ENCODE measurements around the gene BSDC1.
"Not testable (repeated sequence)": the region's sequence is repeated elsewhere in the genome, so short reads cannot be mapped to it uniquely, and the experiment has no call there.

The BSDC1 gene, protein sequence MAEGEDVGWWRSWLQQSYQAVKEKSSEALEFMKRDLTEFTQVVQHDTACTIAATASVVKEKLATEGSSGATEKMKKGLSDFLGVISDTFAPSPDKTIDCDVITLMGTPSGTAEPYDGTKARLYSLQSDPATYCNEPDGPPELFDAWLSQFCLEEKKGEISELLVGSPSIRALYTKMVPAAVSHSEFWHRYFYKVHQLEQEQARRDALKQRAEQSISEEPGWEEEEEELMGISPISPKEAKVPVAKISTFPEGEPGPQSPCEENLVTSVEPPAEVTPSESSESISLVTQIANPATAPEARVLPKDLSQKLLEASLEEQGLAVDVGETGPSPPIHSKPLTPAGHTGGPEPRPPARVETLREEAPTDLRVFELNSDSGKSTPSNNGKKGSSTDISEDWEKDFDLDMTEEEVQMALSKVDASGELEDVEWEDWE

DNA sequence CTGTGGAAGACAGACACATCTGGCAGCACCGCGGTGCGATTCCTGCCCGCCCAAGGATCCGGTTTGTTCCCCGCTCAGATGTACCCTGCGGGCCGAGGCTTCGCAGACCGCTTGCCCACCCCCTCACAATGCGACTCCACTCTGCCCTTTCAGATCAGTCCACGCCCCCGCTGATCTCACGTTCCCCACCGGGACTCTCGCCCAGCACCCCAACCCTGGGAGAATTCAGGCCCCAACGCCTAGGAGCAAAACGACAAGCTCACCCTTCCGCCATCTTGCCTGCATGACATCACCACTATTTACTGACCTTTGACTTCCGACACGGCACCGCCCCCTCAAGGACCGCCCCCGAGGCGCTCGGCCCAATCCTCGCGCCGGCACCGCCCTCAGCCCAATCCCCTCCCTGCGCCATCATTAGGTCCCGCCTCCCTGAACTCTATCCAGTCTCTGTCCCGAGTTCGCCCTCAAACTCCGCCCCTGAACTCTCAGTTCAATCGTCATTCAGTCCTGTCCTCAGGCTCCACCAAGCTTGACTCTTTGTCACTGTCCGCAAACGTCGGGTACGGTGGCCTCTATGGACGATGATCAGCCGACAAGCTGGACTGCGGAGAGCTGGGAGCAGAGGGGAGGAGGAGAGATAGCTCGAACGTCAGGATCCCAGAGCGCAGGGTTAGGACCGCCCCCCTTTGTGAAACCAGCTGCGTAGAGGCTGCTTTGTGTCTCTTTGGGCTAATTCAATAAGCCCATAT is at the start of gene BSDC1:
TSS of gene BSDC1 (minus strand) at position 301 of the 749 bp plus-strand sequence. CDS start at position 274, 27 bp downstream.
- DNase-seq (ENCODE audit: low read depth in 3 of 3): peak; percentile 97 to 98 (median 97)

- DNase-seq (ENCODE audit: low read depth in 3 of 3): not testable (repeated sequence)
Measured at GRCh38 chr1:32441467-32441866, 47.2 kb upstream of the BSDC1 start.

GRCh38 chr1:32438777-32439176 is 44.5 kb upstream of the BSDC1 start:
- DNase-seq (ENCODE audit: low read depth in 3 of 3): not testable (repeated sequence)

DNA sequence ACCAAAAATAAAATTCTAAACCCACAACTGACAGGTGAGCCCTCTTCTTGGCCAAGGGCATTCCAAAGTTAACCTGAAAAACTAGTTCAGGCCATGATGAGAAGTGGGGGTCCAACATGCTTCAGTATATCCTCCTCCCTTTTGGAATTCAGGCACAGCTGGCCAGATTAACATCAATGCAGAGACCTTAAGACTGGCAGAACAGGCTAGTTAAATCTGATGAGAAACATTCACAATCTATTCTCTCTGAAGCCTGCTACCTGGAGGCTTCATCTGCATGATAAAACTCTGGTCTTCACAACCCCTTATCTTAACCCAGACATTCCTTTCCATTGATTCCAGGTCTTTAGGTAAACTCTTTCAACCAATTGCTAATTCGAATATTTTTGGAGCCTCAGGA is 43.9 kb upstream of the BSDC1 start:
- no peak for DNase-seq (ENCODE audit: low read depth in 3 of 3)

DNA sequence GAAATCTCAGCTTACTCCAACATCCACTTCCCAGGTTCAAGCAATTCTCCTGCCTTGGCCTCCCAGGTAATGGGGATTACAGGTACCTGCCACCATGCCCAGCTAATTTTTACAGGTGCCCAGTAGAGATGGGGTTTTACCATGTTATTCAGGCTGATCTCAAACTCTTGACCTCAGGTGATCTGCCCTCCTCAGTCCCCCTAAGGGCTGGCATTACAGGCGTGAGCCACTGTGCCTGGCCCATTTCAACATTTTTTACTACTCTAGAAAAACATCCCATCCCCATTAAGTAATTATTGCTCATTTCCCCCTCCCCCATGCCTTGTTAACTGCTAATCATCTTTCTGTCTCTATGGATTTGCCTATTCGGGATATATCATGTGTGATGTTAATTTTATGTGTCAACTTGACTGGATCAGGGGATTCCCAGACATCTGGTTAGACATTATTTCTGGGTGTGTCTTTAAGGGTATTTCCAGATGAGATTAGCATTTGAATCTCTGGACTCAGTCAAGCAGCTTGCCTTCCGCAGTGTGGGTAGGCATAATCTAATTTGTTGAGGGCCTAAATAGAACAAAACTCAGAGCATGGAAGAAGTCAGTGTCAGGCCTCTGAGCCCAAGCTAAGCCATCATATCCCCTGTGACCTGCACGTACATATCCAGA is 37.6 kb upstream of the BSDC1 start:
- DNase-seq (ENCODE audit: low read depth in 3 of 3): no peak

DNA sequence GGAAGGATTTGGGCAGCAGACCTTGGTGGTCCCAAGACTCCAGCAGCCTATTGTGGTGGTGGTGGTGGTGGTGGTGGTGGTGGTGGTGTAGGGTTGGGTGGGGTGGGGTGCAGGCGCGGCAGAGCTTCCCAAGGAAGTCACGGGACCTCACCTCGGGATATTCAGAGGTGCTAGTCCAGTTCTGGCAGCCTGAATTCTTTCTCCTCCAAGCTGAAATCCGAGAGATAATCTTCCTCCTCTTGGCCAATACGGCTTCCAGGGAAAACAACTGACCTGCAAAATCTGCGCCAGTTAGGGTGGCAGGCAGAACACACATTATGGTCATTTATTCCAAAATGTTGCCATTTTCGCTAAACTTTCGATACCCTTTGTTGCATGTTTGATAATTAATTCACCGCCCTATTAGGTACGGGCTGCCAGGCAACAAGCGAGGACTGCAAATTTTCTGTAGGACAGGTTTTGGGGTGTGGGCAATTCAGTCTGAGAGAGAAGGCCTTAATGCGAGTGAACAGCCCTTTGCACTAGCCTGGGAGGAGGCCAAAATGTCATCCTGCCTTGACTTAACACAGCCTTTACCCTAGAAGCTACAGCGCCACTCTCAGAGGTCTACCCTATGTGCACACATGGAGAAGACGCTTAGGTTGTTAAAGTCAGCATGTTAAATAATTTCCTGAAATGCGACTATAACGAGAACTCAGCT is 33.2 kb upstream of the BSDC1 start:
- DNase-seq (ENCODE audit: low read depth in 3 of 3): no peak

- DNase-seq (ENCODE audit: low read depth in 3 of 3): no peak
Measured at GRCh38 chr1:32426489-32427255, 32.4 kb upstream of the BSDC1 start.

DNA sequence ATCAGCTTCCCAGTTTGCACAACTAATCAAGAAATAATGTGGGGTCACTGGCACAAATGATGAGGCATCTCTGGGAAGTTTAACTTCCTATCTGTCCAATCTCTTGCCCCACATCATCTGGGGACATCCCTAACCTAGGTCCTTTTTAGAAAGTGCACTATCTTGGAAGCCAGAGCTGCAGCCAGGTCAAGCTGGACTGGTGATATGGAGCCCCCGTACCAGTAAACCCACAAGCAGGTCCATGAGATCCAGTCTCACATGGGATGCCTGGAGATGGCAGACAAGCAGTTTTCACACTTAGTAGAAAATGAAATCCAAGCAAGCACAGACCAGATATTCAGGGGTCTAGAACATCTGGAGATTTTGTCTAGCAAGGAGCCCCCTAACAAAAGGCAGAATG is 27.5 kb upstream of the BSDC1 start:
- no peak for DNase-seq (ENCODE audit: low read depth in 3 of 3)

DNA sequence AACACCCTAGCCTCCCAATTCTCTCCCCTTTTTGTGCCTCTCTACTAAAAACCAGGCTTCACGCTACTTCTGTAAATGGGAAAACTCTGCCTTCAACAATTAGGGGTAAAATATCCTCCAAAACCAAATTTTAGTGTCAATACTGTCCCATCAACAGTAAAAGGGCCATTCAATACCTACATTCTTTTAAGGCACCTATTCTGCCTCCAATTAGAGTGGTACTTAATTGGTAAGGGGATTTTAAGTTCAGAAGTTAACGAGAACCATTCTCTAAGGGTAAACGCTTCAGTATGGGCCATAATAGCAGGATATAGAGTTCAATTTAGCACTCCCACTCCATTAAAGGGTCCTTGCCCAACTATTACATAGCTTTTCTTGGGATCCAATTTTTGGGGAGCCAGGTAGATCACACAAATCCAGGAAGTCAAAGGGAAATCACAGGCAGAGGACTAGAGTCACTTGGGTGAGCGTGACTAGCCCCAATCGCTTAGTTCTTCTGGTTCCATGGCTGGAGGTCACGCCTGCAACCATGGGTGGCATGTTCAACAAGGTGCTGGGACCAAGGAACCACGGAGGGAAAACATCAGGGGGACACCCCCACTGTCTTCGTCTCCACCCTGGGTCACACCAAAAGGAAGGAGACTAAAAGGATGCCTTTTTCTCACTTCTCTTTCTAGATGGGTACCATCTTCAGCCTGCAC is 20.1 kb upstream of the BSDC1 start:
- no peak for DNase-seq (ENCODE audit: low read depth in 3 of 3)

- peak; percentile 54 to 80 (median 62) for DNase-seq (ENCODE audit: low read depth in 3 of 3)
Measured at GRCh38 chr1:32413507-32414185, 19.4 kb upstream of the BSDC1 start.

DNA sequence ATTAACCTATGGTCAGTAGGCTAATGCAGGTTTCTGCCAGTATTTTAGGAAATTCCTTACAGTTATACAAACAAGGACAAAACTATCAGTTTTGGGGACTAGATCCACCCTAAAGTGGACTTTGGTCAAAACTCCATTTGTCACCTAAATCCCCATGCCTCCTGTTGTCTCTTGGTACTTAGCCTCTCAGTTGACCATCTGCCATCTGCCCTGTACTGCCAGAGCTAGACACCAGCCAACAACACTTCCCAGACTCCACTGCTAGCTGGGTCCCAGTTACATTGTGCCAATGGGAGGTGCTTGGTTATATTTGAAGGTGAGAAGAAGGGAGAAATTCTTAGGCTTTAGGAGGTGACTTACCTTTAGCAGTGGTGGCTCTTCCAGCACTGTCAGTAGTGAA is 17.0 kb upstream of the BSDC1 start:
- no peak for DNase-seq (ENCODE audit: low read depth in 3 of 3)

DNA sequence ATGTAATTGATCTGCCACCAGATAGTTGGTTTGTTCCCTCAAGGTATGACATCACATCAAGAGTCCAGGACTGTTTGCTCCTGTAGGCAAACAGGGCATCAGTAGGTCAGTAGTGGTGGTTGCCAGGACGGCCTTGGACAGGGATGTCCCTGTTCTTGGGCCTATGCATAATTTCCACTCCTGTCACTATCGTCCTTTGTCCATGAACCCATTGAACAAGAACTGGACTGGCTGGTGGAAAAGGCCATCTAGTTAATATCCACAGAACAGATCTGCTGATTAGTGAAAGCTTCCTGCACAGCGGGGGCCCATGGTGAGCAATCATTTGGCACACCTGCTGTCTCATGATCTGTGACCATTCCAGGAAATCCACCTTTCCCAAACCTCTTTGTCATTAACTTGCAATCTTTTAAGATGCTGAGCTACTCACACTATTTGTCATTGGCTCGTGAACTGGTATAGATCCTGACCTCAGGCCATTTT is 12.4 kb upstream of the BSDC1 start:
- no peak for DNase-seq (ENCODE audit: low read depth in 3 of 3)

DNA sequence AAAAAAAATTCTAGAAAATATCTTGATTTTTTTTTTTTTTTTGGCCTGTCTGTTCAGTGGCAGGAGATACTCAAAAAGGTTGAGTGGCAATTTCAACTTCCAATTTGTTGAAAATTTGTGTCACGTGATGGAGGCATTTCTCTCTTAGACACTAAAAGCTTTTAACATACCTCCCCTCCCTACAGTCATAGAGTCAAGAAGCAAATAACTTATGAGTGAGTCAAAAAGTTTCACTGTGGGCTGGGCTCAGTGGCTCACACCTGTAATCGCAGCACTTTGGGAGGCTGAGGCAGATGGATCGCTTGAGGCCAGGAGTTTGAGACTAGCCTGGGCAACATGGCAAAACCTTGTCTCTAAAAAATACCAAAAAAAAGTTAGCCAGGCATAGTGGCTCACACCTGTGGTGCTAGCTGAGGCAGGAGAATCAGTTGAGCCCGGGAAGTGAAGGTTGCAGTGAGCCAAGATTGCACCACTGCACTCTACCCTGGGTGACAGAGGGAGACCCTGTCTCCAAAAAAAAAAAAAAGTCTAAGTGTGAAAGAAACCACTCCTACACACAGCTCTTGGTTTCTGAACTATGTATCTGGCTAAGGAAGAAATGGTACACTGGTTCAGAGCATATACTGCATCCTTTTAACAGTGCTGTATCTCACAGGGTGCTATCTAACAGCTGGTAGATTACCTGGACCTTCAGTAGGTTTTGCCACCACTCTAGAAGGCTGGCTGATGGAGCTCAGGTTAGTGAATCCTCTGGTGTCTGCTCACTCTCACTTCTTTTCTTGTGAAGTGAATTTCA is 11.6 kb upstream of the BSDC1 start:
- no peak for DNase-seq (ENCODE audit: low read depth in 3 of 3)

GRCh38 chr1:32404946-32405345 is 10.7 kb upstream of the BSDC1 start:
- no peak for DNase-seq (ENCODE audit: low read depth in 3 of 3)

GRCh38 chr1:32400876-32401631 is 6.8 kb upstream of the BSDC1 start:
- DNase-seq (ENCODE audit: low read depth in 3 of 3): peak; percentile 23 to 51 (median 39)

DNA sequence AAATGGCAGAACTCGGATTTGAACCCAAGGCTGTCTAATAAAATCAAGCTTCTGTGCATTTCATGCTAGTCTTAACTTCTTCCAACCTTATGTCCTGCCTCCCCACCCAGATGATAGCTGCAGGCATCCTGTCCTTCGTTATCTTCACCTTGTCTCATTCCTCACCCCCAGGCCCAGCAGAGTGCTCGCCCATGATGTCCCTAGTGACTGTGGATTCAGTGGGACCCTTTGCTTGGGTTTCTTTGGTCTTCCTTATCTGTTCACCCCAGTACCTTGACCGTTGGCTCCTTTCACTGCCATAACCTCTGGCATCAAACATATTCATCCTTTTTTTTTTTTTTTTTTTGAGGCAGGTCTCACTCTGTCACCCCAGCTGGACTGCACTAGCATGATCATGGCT is 5.6 kb upstream of the BSDC1 start:
- no peak for DNase-seq (ENCODE audit: low read depth in 3 of 3)

DNA sequence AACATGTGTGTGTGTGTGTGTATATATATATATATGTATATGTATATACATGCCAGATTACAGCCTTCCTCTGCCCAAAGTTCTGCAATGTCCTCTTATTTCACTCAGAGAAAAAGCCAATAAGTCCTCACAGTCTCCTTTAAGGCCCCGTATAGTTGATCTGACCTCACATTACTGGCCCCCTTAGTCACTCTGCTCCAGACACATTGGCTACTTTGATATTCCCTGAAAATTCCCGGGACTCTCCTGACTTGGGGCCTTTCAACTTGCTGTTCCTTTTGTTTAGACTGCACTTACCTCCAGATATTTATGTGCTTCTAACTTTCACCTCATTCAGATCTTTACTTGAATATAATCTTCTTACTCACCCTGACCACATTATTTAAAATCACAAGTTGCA is 4.2 kb upstream of the BSDC1 start:
- DNase-seq (ENCODE audit: low read depth in 3 of 3): no peak

GRCh38 chr1:32396524-32396923 is 2.3 kb upstream of the BSDC1 start:
- DNase-seq (ENCODE audit: low read depth in 3 of 3): not testable (repeated sequence)
